Stimulated activated naive CD8-positive, alpha-beta T cell treated with anti-CD3 and anti-CD28 coated beads, Interleukin-15, Interleukin-2, amounts not matched to agents 100 ng/mL and 50 ng/mL, for 24 hours (primary cell): ENCODE data around the gene KIF12.

ENCODE experiments used
- H3K27ac Mint-ChIP-seq: one replicate; pipeline ENCODE4 v1.8.0; 2021; ENCODE audit warnings: mild to moderate bottlenecking, mixed read lengths
- H3K27me3 Mint-ChIP-seq: one replicate; pipeline ENCODE4 v1.8.0; 2021; ENCODE audit warnings: mixed read lengths
- H3K36me3 Mint-ChIP-seq: one replicate; pipeline ENCODE4 v1.8.0; 2021; ENCODE audit warnings: low read depth, mixed read lengths
- H3K4me1 Mint-ChIP-seq: one replicate; pipeline ENCODE4 v1.8.0; 2021; ENCODE audit warnings: low read depth, mixed read lengths
- H3K4me3 Mint-ChIP-seq: one replicate; pipeline ENCODE4 v1.8.0; 2021; ENCODE audit warnings: mild to moderate bottlenecking, mixed read lengths
- H3K9me3 Mint-ChIP-seq: one replicate; pipeline ENCODE4 v1.8.0; 2021; ENCODE audit warnings: mixed read lengths

The KIF12 gene

GRCh38 chr9:114076237-114077161 is 22.6 kb downstream of the KIF12 start:
- Mint-ChIP-seq H3K4me3 (no peak overlapping the region), H3K27ac (no peak overlapping the region), H3K4me1 (no peaks in the 10 kb centered on the region), H3K27me3 (peaks cover 10% of the 10 kb centered on the region), H3K36me3 (no peaks in the 10 kb centered on the region), H3K9me3 (no peaks in the 10 kb centered on the region)

GRCh38 chr9:114075602-114076001 is 23.5 kb downstream of the KIF12 start:
- Mint-ChIP-seq H3K4me1 (no peaks in the 10 kb centered on the region), H3K27ac (no peak overlapping the region), H3K9me3 (no peaks in the 10 kb centered on the region), H3K36me3 (no peaks in the 10 kb centered on the region), H3K4me3 (no peak overlapping the region), H3K27me3 (peaks cover 10% of the 10 kb centered on the region)

- no peak overlapping the region for H3K4me3 Mint-ChIP-seq
- H3K36me3 Mint-ChIP-seq = no peaks in the 10 kb centered on the region
- H3K27ac Mint-ChIP-seq = no peak overlapping the region
- H3K27me3 Mint-ChIP-seq = peaks cover 13% of the 10 kb centered on the region
- no peaks in the 10 kb centered on the region for H3K4me1 Mint-ChIP-seq
- no peaks in the 10 kb centered on the region for H3K9me3 Mint-ChIP-seq
Observed at GRCh38 chr9:114072184-114073140, 26.6 kb downstream of the KIF12 start.

GRCh38 chr9:114071197-114071795 is 27.8 kb downstream of the KIF12 start:
- Mint-ChIP-seq H3K9me3 (no peaks in the 10 kb centered on the region), H3K27ac (no peak overlapping the region), H3K36me3 (no peaks in the 10 kb centered on the region), H3K27me3 (peaks cover 21% of the 10 kb centered on the region), H3K4me3 (no peak overlapping the region), H3K4me1 (no peaks in the 10 kb centered on the region)

- H3K4me1 Mint-ChIP-seq = no peaks in the 10 kb centered on the region
- no peaks in the 10 kb centered on the region for H3K36me3 Mint-ChIP-seq
- no peak overlapping the region for H3K4me3 Mint-ChIP-seq
- no peak overlapping the region for H3K27ac Mint-ChIP-seq
- H3K9me3 Mint-ChIP-seq = no peaks in the 10 kb centered on the region
- H3K27me3 Mint-ChIP-seq = peaks cover 20% of the 10 kb centered on the region
Observed at GRCh38 chr9:114070188-114071103, 28.6 kb downstream of the KIF12 start.

- Mint-ChIP-seq H3K9me3 (no peaks in the 10 kb centered on the region), H3K27me3 (peaks cover 14% of the 10 kb centered on the region), H3K27ac (no peak overlapping the region), H3K4me1 (no peaks in the 10 kb centered on the region), H3K4me3 (no peak overlapping the region), H3K36me3 (no peaks in the 10 kb centered on the region)
Observed at GRCh38 chr9:114069476-114070187, 29.5 kb downstream of the KIF12 start.

GRCh38 chr9:114065304-114065703 is 33.8 kb downstream of the KIF12 start:
- H3K36me3 Mint-ChIP-seq = no peaks in the 10 kb centered on the region
- no peaks in the 10 kb centered on the region for H3K9me3 Mint-ChIP-seq
- peaks cover 14% of the 10 kb centered on the region for H3K27me3 Mint-ChIP-seq
- no peak overlapping the region for H3K27ac Mint-ChIP-seq
- no peaks in the 10 kb centered on the region for H3K4me1 Mint-ChIP-seq
- H3K4me3 Mint-ChIP-seq = no peak overlapping the region

GRCh38 chr9:114061830-114062474 is 37.1 kb downstream of the KIF12 start:
- Mint-ChIP-seq H3K4me1 (no peaks in the 10 kb centered on the region), H3K4me3 (no peak overlapping the region), H3K27ac (no peak overlapping the region), H3K9me3 (no peaks in the 10 kb centered on the region), H3K36me3 (no peaks in the 10 kb centered on the region), H3K27me3 (peaks cover 7% of the 10 kb centered on the region)

GRCh38 chr9:114061292-114061691 is 37.8 kb downstream of the KIF12 start:
- no peaks in the 10 kb centered on the region for H3K36me3 Mint-ChIP-seq
- no peak overlapping the region for H3K4me3 Mint-ChIP-seq
- H3K27me3 Mint-ChIP-seq = peaks cover 4% of the 10 kb centered on the region
- no peaks in the 10 kb centered on the region for H3K4me1 Mint-ChIP-seq
- no peak overlapping the region for H3K27ac Mint-ChIP-seq
- H3K9me3 Mint-ChIP-seq = no peaks in the 10 kb centered on the region

- no peaks in the 10 kb centered on the region for H3K36me3 Mint-ChIP-seq
- no peak overlapping the region for H3K27ac Mint-ChIP-seq
- H3K4me3 Mint-ChIP-seq = no peak overlapping the region
- no peaks in the 10 kb centered on the region for H3K4me1 Mint-ChIP-seq
- peaks cover 4% of the 10 kb centered on the region for H3K27me3 Mint-ChIP-seq
- no peaks in the 10 kb centered on the region for H3K9me3 Mint-ChIP-seq
Observed at GRCh38 chr9:114060711-114061110, 38.4 kb downstream of the KIF12 start.

- Mint-ChIP-seq H3K27ac (no peak overlapping the region), H3K4me1 (no peaks in the 10 kb centered on the region), H3K27me3 (peaks cover 4% of the 10 kb centered on the region), H3K4me3 (no peak overlapping the region), H3K9me3 (no peaks in the 10 kb centered on the region), H3K36me3 (no peaks in the 10 kb centered on the region)
Observed at GRCh38 chr9:114060070-114060469, 39.0 kb downstream of the KIF12 start.

- H3K36me3 Mint-ChIP-seq = no peaks in the 10 kb centered on the region
- no peaks in the 10 kb centered on the region for H3K9me3 Mint-ChIP-seq
- peaks cover 4% of the 10 kb centered on the region for H3K27me3 Mint-ChIP-seq
- H3K4me3 Mint-ChIP-seq = no peak overlapping the region
- no peaks in the 10 kb centered on the region for H3K4me1 Mint-ChIP-seq
- H3K27ac Mint-ChIP-seq = no peak overlapping the region
Observed at GRCh38 chr9:114059047-114059803, 39.9 kb downstream of the KIF12 start.

- no peak overlapping the region for H3K27ac Mint-ChIP-seq
- no peaks in the 10 kb centered on the region for H3K36me3 Mint-ChIP-seq
- H3K27me3 Mint-ChIP-seq = peaks cover 2% of the 10 kb centered on the region
- H3K4me3 Mint-ChIP-seq = no peak overlapping the region
- no peaks in the 10 kb centered on the region for H3K9me3 Mint-ChIP-seq
- no peaks in the 10 kb centered on the region for H3K4me1 Mint-ChIP-seq
Observed at GRCh38 chr9:114058688-114059046, 40.4 kb downstream of the KIF12 start.
